SK-N-SH treated with all-trans-retinoic acid at 6 μM for 48 hours (cell line): ENCODE results near the gene HNRNPC.

Experiments
- ATAC-seq: fragments of 200-7000 bp; cut with Tn5 transposase; 3 replicates; pipeline ENCODE4 v1.9.1; 2020; ENCODE audit warnings: mild to moderate bottlenecking, moderate library complexity
- ARNTL ChIP-seq: fragments of 450-650 bp; formaldehyde crosslinking; IDR thresholded peaks from 2 replicates; pipeline ENCODE4 v1.5.0; 2020; ENCODE audit warnings: low read depth, mild to moderate bottlenecking, moderate library complexity, borderline replicate concordance
- BACH2 ChIP-seq: fragments of 250-450 bp; sonication (Bioruptor Pico); IDR thresholded peaks from 2 replicates; pipeline ENCODE4 v1.9.0; 2021; ENCODE audit warnings: mild to moderate bottlenecking, borderline replicate concordance
- CREB5 ChIP-seq: fragments of 250-450 bp; sonication (Bioruptor Pico); IDR thresholded peaks from 2 replicates; pipeline ENCODE4 v1.5.1; 2020; ENCODE audit warnings: low read depth, mild to moderate bottlenecking, moderate library complexity
- CSDC2 ChIP-seq: fragments of 250-450 bp; sonication (Bioruptor Pico); IDR thresholded peaks from 2 replicates; pipeline ENCODE4 v1.5.0; 2020; ENCODE audit warnings: mild to moderate bottlenecking, moderate library complexity
- CSRNP3 ChIP-seq: fragments of 250-450 bp; sonication (Bioruptor Pico); IDR thresholded peaks from 2 replicates; pipeline ENCODE4 v1.5.1; 2021; ENCODE audit warnings: mild to moderate bottlenecking, moderate library complexity
- ESRRG ChIP-seq: fragments of 250-450 bp; sonication (Bioruptor Pico); IDR thresholded peaks from 2 replicates; pipeline ENCODE4 v1.6.1; 2021; ENCODE audit warnings: mild to moderate bottlenecking
- GLIS3 ChIP-seq: fragments of 250-450 bp; sonication (Bioruptor Pico); IDR thresholded peaks from 2 replicates; pipeline ENCODE4 v1.5.0; 2020; ENCODE audit warnings: mild to moderate bottlenecking, moderate library complexity
- ISL1 ChIP-seq: fragments of 250-450 bp; sonication (Bioruptor Pico); IDR thresholded peaks from 2 replicates; pipeline ENCODE4 v2.1.2; 2022; ENCODE audit warnings: mild to moderate bottlenecking, moderate library complexity
- OSR1 ChIP-seq: fragments of 250-450 bp; sonication (Bioruptor Pico); IDR thresholded peaks from 2 replicates; pipeline ENCODE4 v1.8.0; 2022; ENCODE audit warnings: moderate library complexity, mild to moderate bottlenecking, inconsistent platforms
- PATZ1 ChIP-seq: fragments of 250-450 bp; sonication (Bioruptor Pico); IDR thresholded peaks from 2 replicates; pipeline ENCODE4 v1.8.0; 2020; ENCODE audit warnings: mild to moderate bottlenecking, moderate library complexity, borderline replicate concordance
- POU6F1 ChIP-seq: fragments of 250-450 bp; sonication (Bioruptor Pico); IDR thresholded peaks from 2 replicates; pipeline ENCODE4 v1.8.0; 2021; ENCODE audit warnings: low read depth, mild to moderate bottlenecking, moderate library complexity, borderline replicate concordance
- PPARA ChIP-seq: fragments of 250-450 bp; sonication (Bioruptor Pico); IDR thresholded peaks from 2 replicates; pipeline ENCODE4 v1.5.0; 2020; ENCODE audit warnings: mild to moderate bottlenecking, borderline replicate concordance
- RARB ChIP-seq: fragments of 250-450 bp; sonication (Bioruptor Pico); IDR thresholded peaks from 2 replicates; pipeline ENCODE4 v1.8.0; 2021; ENCODE audit warnings: mild to moderate bottlenecking, moderate library complexity
- TCF4 ChIP-seq: fragments of 250-450 bp; sonication (Bioruptor Pico); IDR thresholded peaks from 2 replicates; pipeline ENCODE4 v1.8.0; 2021; ENCODE audit warnings: mild to moderate bottlenecking, moderate library complexity, borderline replicate concordance
- TOX ChIP-seq: fragments of 250-450 bp; sonication (Bioruptor Pico); IDR thresholded peaks from 2 replicates; pipeline ENCODE4 v1.8.0; 2021; ENCODE audit warnings: mild to moderate bottlenecking, moderate library complexity, borderline replicate concordance
- TSHZ2 ChIP-seq: fragments of 250-450 bp; sonication (Bioruptor Pico); IDR thresholded peaks from 2 replicates; pipeline ENCODE4 v1.5.0; 2020; ENCODE audit warnings: mild to moderate bottlenecking, moderate library complexity
- ZC3H10 ChIP-seq: fragments of 250-450 bp; sonication (Bioruptor Pico); IDR thresholded peaks from 2 replicates; pipeline ENCODE4 v1.5.1; 2021; ENCODE audit warnings: mild to moderate bottlenecking, moderate library complexity
- ZFP3 ChIP-seq: fragments of 250-450 bp; sonication (Bioruptor Pico); IDR thresholded peaks from 2 replicates; pipeline ENCODE4 v1.5.0; 2020; ENCODE audit warnings: mild to moderate bottlenecking, moderate library complexity
- ZNF565 ChIP-seq: fragments of 450-650 bp; formaldehyde crosslinking; conservative IDR thresholded peaks from 2 replicates; pipeline ENCODE4 v1.5.0; 2020; ENCODE audit warnings: low read depth, mild to moderate bottlenecking, moderate library complexity
- ZNF70 ChIP-seq: fragments of 450-650 bp; formaldehyde crosslinking; IDR thresholded peaks from 2 replicates; pipeline ENCODE4 v1.5.0; 2020; ENCODE audit warnings: mild to moderate bottlenecking, moderate library complexity
- ZNF8 ChIP-seq: fragments of 450-650 bp; formaldehyde crosslinking; IDR thresholded peaks from 2 replicates; pipeline ENCODE4 v1.5.0; 2020; ENCODE audit warnings: mild to moderate bottlenecking, moderate library complexity

HNRNPC gene

GRCh38 chr14:21269252-21270046, at the start of gene HNRNPC:
HNRNPC (minus strand) TSS chr14:21269442; CDS start chr14:21234193, 35,249 bp downstream.
- TF ChIP-seq TSHZ2 (no peak), ZNF70 (CRISPR knock-in tag) (no peak), ZC3H10 (CRISPR knock-in tag) (no peak), POU6F1 (CRISPR knock-in tag) (no peak), OSR1 (CRISPR knock-in tag) (no peak), ZFP3 (CRISPR knock-in tag) (no peak), PPARA (CRISPR knock-in tag) (no peak), CSRNP3 (CRISPR knock-in tag) (no peak), TOX (no peak), GLIS3 (CRISPR knock-in tag) (no peak), ZNF565 (no peak), ARNTL (no peak), PATZ1 (no peak), ISL1 (CRISPR knock-in tag) (no peak), ZNF8 (CRISPR knock-in tag) (no peak), TCF4 (CRISPR knock-in tag) (no peak)
- ATAC-seq, result peak; percentile 97

- TF ChIP-seq CREB5 (CRISPR knock-in tag) (no peak), ARNTL (no peak), CSDC2 (CRISPR knock-in tag) (no peak), ZNF565 (no peak), PPARA (CRISPR knock-in tag) (no peak), PATZ1 (no peak), ESRRG (CRISPR knock-in tag) (no peak), ZNF70 (CRISPR knock-in tag) (no peak), BACH2 (CRISPR knock-in tag) (no peak), TCF4 (CRISPR knock-in tag) (no peak), OSR1 (CRISPR knock-in tag) (no peak), GLIS3 (CRISPR knock-in tag) (no peak), ISL1 (CRISPR knock-in tag) (no peak), RARB (CRISPR knock-in tag) (no peak), ZC3H10 (CRISPR knock-in tag) (no peak)
- TF ChIP-seq, all 23 proteins: peak for 0
- no peak for ATAC-seq
Measured at GRCh38 chr14:21317398-21317797, 48.2 kb upstream of the HNRNPC start.
